HepG2 (cell line): ENCODE results near the gene GDF15. TPM values are rescaled to one million over a fixed set of nuclear protein-coding genes. Genes with fewer than 3 reads are reported as not detected.
A peak's percentile ranks its signal among the peaks of the same experiment; 100 is the strongest.

Source experiments
- AHDC1 ChIP-seq: sonication (generic); formaldehyde crosslinking; IDR thresholded peaks from 2 replicates; pipeline ENCODE4 v1.5.1; 2020; ENCODE audit warnings: mild to moderate bottlenecking, missing genetic modification reagents, borderline replicate concordance
- ATF7-NPFF ChIP-seq: sonication (generic); formaldehyde crosslinking; IDR thresholded peaks from 2 replicates; pipeline ENCODE4 v1.8.1; 2023; ENCODE audit warnings: mild to moderate bottlenecking, low read depth, missing genetic modification reagents, moderate library complexity
- EP300 ChIP-seq, 3 experiments: sonication (generic) in 1 of 3; formaldehyde crosslinking in 1 of 3; IDR thresholded peaks; 2 replicates each; pipeline versions ENCODE4 v1.5.1 to v1.6.1; 2011 to 2020; ENCODE audit warnings: low read depth in 2 of 3, low read length in 2 of 3, borderline replicate concordance in 1 of 3, improper control_type of control experiment in 1 of 3, mild to moderate bottlenecking in 1 of 3, missing genetic modification reagents in 1 of 3, moderate library complexity in 1 of 3
- EZH2 ChIP-seq: conservative IDR thresholded peaks from 2 replicates; pipeline ENCODE4 v1.6.1; 2012; ENCODE audit warnings: mild to moderate bottlenecking, low read depth, low read length, moderate library complexity
- FOXM1 ChIP-seq: sonication (generic); formaldehyde crosslinking; IDR thresholded peaks from 2 replicates; pipeline ENCODE4 v1.5.0; 2020; ENCODE audit warnings: missing genetic modification reagents
- HDAC1 ChIP-seq: sonication (generic); formaldehyde crosslinking; IDR thresholded peaks from 2 replicates; pipeline ENCODE4 v1.5.1; 2020; ENCODE audit warnings: mild to moderate bottlenecking, missing genetic modification reagents
- HHEX ChIP-seq: IDR thresholded peaks from 2 replicates; pipeline ENCODE4 v1.6.1; 2016; ENCODE audit warnings: control low read depth
- MYPOP ChIP-seq: sonication (generic); formaldehyde crosslinking; IDR thresholded peaks from 2 replicates; pipeline ENCODE4 v1.8.1; 2023; ENCODE audit warnings: mild to moderate bottlenecking, moderate library complexity, missing genetic modification reagents
- NFIC ChIP-seq: IDR thresholded peaks from 2 replicates; pipeline ENCODE4 v1.6.1; 2012; ENCODE audit warnings: mild to moderate bottlenecking, low read length, inconsistent platforms
- NRL ChIP-seq: sonication (generic); formaldehyde crosslinking; IDR thresholded peaks from 2 replicates; pipeline ENCODE4 v1.5.0; 2020; ENCODE audit warnings: missing genetic modification reagents, mild to moderate bottlenecking, moderate library complexity, borderline replicate concordance
- SKI ChIP-seq: fragments of 450-650 bp; IDR thresholded peaks from one replicate; pipeline ENCODE4 v1.6.1; 2018; ENCODE audit warnings: mild to moderate bottlenecking; ENCODE audit not compliant: partially characterized antibody
- SRY ChIP-seq: sonication (generic); formaldehyde crosslinking; IDR thresholded peaks from 2 replicates; pipeline ENCODE4 v1.8.0; 2022; ENCODE audit warnings: mild to moderate bottlenecking, missing genetic modification reagents
- TP53 ChIP-seq: sonication (generic); formaldehyde crosslinking; conservative IDR thresholded peaks from 2 replicates; pipeline ENCODE4 v1.4.0; 2020; ENCODE audit warnings: missing genetic modification reagents
- ZBTB38 ChIP-seq: sonication (generic); formaldehyde crosslinking; IDR thresholded peaks from 2 replicates; pipeline ENCODE4 v1.5.1; 2020; ENCODE audit warnings: mild to moderate bottlenecking, missing genetic modification reagents
- ZNF441 ChIP-seq: sonication (generic); formaldehyde crosslinking; IDR thresholded peaks from 2 replicates; pipeline ENCODE4 v1.7.0; 2021; ENCODE audit warnings: missing genetic modification reagents, borderline replicate concordance
- ZNF558 ChIP-seq: sonication (generic); formaldehyde crosslinking; IDR thresholded peaks from 2 replicates; pipeline ENCODE4 v1.9.0; 2022; ENCODE audit warnings: mild to moderate bottlenecking, missing genetic modification reagents, borderline replicate concordance
- ZNF574 ChIP-seq: sonication (generic); formaldehyde crosslinking; IDR thresholded peaks from 2 replicates; pipeline ENCODE4 v1.4.0; 2020; ENCODE audit warnings: missing genetic modification reagents
- ZNF691 ChIP-seq: sonication (generic); formaldehyde crosslinking; IDR thresholded peaks from 2 replicates; pipeline ENCODE4 v1.4.0; 2020; ENCODE audit warnings: missing genetic modification reagents, low read depth, mild to moderate bottlenecking, borderline replicate concordance
- ZNF737 ChIP-seq: sonication (generic); formaldehyde crosslinking; IDR thresholded peaks from 2 replicates; pipeline ENCODE4 v1.5.0; 2020; ENCODE audit warnings: missing genetic modification reagents, mild to moderate bottlenecking, borderline replicate concordance
- polyA plus RNA-seq, 8 experiments: library from polyadenylated mRNA; depleted of rRNA in 3 of 8; stranded (reverse) in 7 of 8; unstranded in 1 of 8; fragments of >200 nt; fragmentation: Illumina TruSeq in 4 of 8; extraction: Trizol in 4 of 8; gene quantifications; 2 replicates each; pipeline versions ENCODE4 v1.2.1 to v1.2.3, GENCODE V29; 2011 to 2016; ENCODE audit warnings: low read depth in 4 of 8, missing spikeins in 1 of 8, mixed read lengths in 1 of 8; ENCODE audit not compliant: insufficient read depth in 1 of 8
- total RNA-seq, 5 experiments: library from RNA; depleted of rRNA; stranded (reverse); fragments of >200 nt; fragmentation: Illumina TruSeq; extraction: Trizol; gene quantifications; 2 replicates each; pipeline ENCODE4 v1.2.3, GENCODE V29; 2016; ENCODE audit warnings: low read depth in 1 of 5

Gene GDF15
- total and polyA plus RNA-seq, 2 of the 13 experiments (the other 11 are each of a cell fraction or from before 2014, with no cell fraction given): 146 to 422 TPM

GRCh38 chr19:18362934-18363542 is 22.9 kb upstream of the GDF15 start (continued):
- TF ChIP-seq ZNF691 (CRISPR knock-in tag) (no peak), ZBTB38 (CRISPR knock-in tag) (peak; percentile 96), EZH2 (no peak), AHDC1 (no peak), HHEX (no peak), ZNF574 (CRISPR knock-in tag) (peak; percentile 28; the same call in 1 of the 2 replicates), ATF7-NPFF (CRISPR knock-in tag) (0 out of 2 replicates have a peak, but pooled peaks have one; percentile 15), FOXM1 (CRISPR knock-in tag) (no peak), NFIC (no peak), HDAC1 (CRISPR knock-in tag) (peak; percentile 79), SKI (peak; percentile 46), NRL (CRISPR knock-in tag) (peak; percentile 15), ZNF737 (CRISPR knock-in tag) (no peak), ZNF441 (CRISPR knock-in tag) (peak; percentile 58; the same call in 1 of the 2 replicates), ZNF558 (no peak), TP53 (peak; percentile 81; the same call in 1 of the 2 replicates), EP300 (IDR thresholded peaks at IDR 0.05; ENCODE audit: low read depth in 2 of 2, low read length in 2 of 2) (peak in 1 of 2 experiments; percentile 45; a peak in 2 of 4 replicates), EP300 (CRISPR knock-in tag; IDR thresholded peaks at IDR 0.05; ENCODE audit: borderline replicate concordance) (no peak), SRY (CRISPR knock-in tag) (0 out of 2 replicates have a peak, but pooled peaks have one; percentile 53), MYPOP (CRISPR knock-in tag) (no peak)
